Measurements from ENCODE around the gene HTT-AS. TPM values are rescaled to one million over a fixed set of nuclear protein-coding genes. Genes with fewer than 3 reads are reported as not detected.

The HTT-AS gene
- total RNA-seq, 2 donors from 2014 or later: not detected

- Histone ChIP-seq H3K4me1 (ENCODE audit: control insufficient read depth, insufficient read depth, low read length) (peaks cover 8% of the 10 kb centered on the region), H3K9ac (ENCODE audit: extremely low read depth, low read length, poor library complexity, severe bottlenecking) (no peak overlapping the region), H3K27me3 (ENCODE audit: control insufficient read depth, insufficient read depth, low read length, poor library complexity, severe bottlenecking) (no peaks in the 10 kb centered on the region), H3K36me3 (ENCODE audit: control insufficient read depth, insufficient read depth, low read length) (no peaks in the 10 kb centered on the region), H3K9me3 (ENCODE audit: control insufficient read depth, low read length) (no peaks in the 10 kb centered on the region), H3K4me3 (ENCODE audit: low read length) (no peak overlapping the region), H3K27ac (ENCODE audit: low read depth, low read length) (no peak overlapping the region)
- no peak for DNase-seq
- Mint-ChIP-seq H3K4me3 (no peak overlapping the region), H3K9me3 (no peaks in the 10 kb centered on the region), H3K27ac (no peak overlapping the region), H3K4me1 (peaks cover 13% of the 10 kb centered on the region), H3K36me3 (ENCODE audit: low read depth) (no peaks in the 10 kb centered on the region), H3K27me3 (ENCODE audit: insufficient read depth) (no peaks in the 10 kb centered on the region)
- 82 to 84% methylated on average over 3 to 4 of the region's 4 CpGs for WGBS, 2 experiments (ENCODE audit: insufficient coverage in 1 of 2, insufficient read length in 1 of 2)
- TF ChIP-seq, protein P1, sequence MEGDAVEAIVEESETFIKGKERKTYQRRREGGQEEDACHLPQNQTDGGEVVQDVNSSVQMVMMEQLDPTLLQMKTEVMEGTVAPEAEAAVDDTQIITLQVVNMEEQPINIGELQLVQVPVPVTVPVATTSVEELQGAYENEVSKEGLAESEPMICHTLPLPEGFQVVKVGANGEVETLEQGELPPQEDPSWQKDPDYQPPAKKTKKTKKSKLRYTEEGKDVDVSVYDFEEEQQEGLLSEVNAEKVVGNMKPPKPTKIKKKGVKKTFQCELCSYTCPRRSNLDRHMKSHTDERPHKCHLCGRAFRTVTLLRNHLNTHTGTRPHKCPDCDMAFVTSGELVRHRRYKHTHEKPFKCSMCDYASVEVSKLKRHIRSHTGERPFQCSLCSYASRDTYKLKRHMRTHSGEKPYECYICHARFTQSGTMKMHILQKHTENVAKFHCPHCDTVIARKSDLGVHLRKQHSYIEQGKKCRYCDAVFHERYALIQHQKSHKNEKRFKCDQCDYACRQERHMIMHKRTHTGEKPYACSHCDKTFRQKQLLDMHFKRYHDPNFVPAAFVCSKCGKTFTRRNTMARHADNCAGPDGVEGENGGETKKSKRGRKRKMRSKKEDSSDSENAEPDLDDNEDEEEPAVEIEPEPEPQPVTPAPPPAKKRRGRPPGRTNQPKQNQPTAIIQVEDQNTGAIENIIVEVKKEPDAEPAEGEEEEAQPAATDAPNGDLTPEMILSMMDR (conservative IDR thresholded peaks at IDR 0.05): no peak
Measured at GRCh38 chr4:3016961-3017360, 57.4 kb downstream of the HTT-AS start.

GRCh38 chr4:3013839-3014350 is 60.4 kb downstream of the HTT-AS start:
- WGBS, 2 experiments (ENCODE audit: insufficient coverage in 1 of 2, insufficient read length in 1 of 2): 58 to 75% methylated on average over 2 to 8 of the region's 8 CpGs
- TF ChIP-seq, protein P1 (conservative IDR thresholded peaks at IDR 0.05): no peak
- peak overlapping the region; percentile 9 for H3K27ac Mint-ChIP-seq

More at GRCh38 chr4:3013839-3014350, 60.4 kb downstream of the HTT-AS start:
- Mint-ChIP-seq H3K4me3 (no peak overlapping the region), H3K27me3 (ENCODE audit: insufficient read depth) (no peaks in the 10 kb centered on the region), H3K4me1 (peaks cover 13% of the 10 kb centered on the region), H3K9me3 (no peaks in the 10 kb centered on the region), H3K36me3 (ENCODE audit: low read depth) (no peaks in the 10 kb centered on the region)
- Histone ChIP-seq H3K9me3 (ENCODE audit: control insufficient read depth, low read length) (no peaks in the 10 kb centered on the region), H3K4me1 (ENCODE audit: control insufficient read depth, insufficient read depth, low read length) (peaks cover 8% of the 10 kb centered on the region), H3K27ac (ENCODE audit: low read depth, low read length) (no peak overlapping the region), H3K9ac (ENCODE audit: extremely low read depth, low read length, poor library complexity, severe bottlenecking) (no peak overlapping the region), H3K4me3 (ENCODE audit: low read length) (no peak overlapping the region), H3K36me3 (ENCODE audit: control insufficient read depth, insufficient read depth, low read length) (no peaks in the 10 kb centered on the region), H3K27me3 (ENCODE audit: control insufficient read depth, insufficient read depth, low read length, poor library complexity, severe bottlenecking) (no peaks in the 10 kb centered on the region)
- DNase-seq: peak; percentile 63

Other genes with a start within 250 kb of the HTT-AS start
- gene ADD1, start 230.7 kb downstream of the HTT-AS start, total RNA-seq: 100 to 1,000 TPM; 231 to 257 TPM
- gene NOP14, start 111.1 kb downstream of the HTT-AS start, total RNA-seq: 10 to 100 TPM; 23.0 to 31.9 TPM
- 1 to 10 TPM; 2.8 to 4.2 TPM for gene GRK4, start 111.0 kb downstream of the HTT-AS start, total RNA-seq
- gene HTT, start 143 bp upstream of the HTT-AS start, total RNA-seq: 100 to 1,000 TPM; 104 to 109 TPM
- gene MSANTD1, start 174.6 kb upstream of the HTT-AS start, total RNA-seq: 1 to 10 TPM in 1 of 2 donors, under 1 TPM in 1; 1.00 to 2.5 TPM
- gene RGS12, start 218.5 kb upstream of the HTT-AS start, total RNA-seq: 10 to 100 TPM; 45.2 to 48.6 TPM

Measured in endodermal cell (in vitro differentiated cells).